H1 (cell line): ENCODE measurements around the gene SMIM24. TPM values are rescaled to one million over a fixed set of nuclear protein-coding genes. Genes with fewer than 3 reads are reported as not detected.

Experiments used
- CTCF ChIA-PET: fragments of 300-600 bp; sonication (Branson Sonifier 250); formaldehyde crosslinking; loops from one replicate; lab custom pipeline; 2021; ENCODE audit not compliant: partially characterized antibody; lab: Charles Lee
- POLR2A ChIA-PET: fragments of 300-600 bp; sonication (Branson Sonifier 250); formaldehyde crosslinking; loops from one replicate; lab custom pipeline; 2021; ENCODE audit warnings: inconsistent platforms; ENCODE audit not compliant: partially characterized antibody; lab: Charles Lee
- DNase-seq, 2 experiments: peaks; one replicate each; pipeline versions ENCODE4 v3.0.0 to v3.0.0-alpha.2; 2010 to 2022; ENCODE audit warnings: low spot score in 2 of 2, low read depth in 1 of 2, mixed read lengths in 1 of 2
- FAIRE-seq: peaks from 2 replicates; lab custom pipeline; 2011; peaks lifted over from hg19 to GRCh38; lab: Jason Lieb, UNC
- H2AFZ ChIP-seq: 2 replicates; pipeline ENCODE4 v1.8.1; 2012; ENCODE audit warnings: low read length, inconsistent platforms
- H2AK5ac ChIP-seq: 2 replicates; pipeline ENCODE4 v1.6.1; 2013; ENCODE audit warnings: low read depth, low read length
- H2BK120ac ChIP-seq: replicated peaks from 2 replicates; pipeline ENCODE3; 2013; ENCODE audit warnings: low read depth, low read length, inconsistent platforms
- H2BK12ac ChIP-seq: 2 replicates; pipeline ENCODE4 v1.6.1; 2013; ENCODE audit warnings: low read depth, low read length
- H2BK15ac ChIP-seq: 2 replicates; pipeline ENCODE4 v1.6.1; 2013; ENCODE audit warnings: low read length
- H2BK20ac ChIP-seq: 2 replicates; pipeline ENCODE4 v1.6.1; 2013; ENCODE audit warnings: low read length
- H2BK5ac ChIP-seq: 2 replicates; pipeline ENCODE4 v1.6.1; 2013; ENCODE audit warnings: low read depth, low read length
- H3K14ac ChIP-seq: 2 replicates; pipeline ENCODE4 v1.6.1; 2013; ENCODE audit warnings: inconsistent platforms; ENCODE audit not compliant: insufficient read length
- H3K18ac ChIP-seq: 2 replicates; pipeline ENCODE4 v1.6.1; 2013; ENCODE audit warnings: low read length; ENCODE audit errors: extremely low read depth
- H3K23ac ChIP-seq: 2 replicates; pipeline ENCODE4 v1.6.1; 2013; ENCODE audit warnings: inconsistent platforms; ENCODE audit not compliant: insufficient read length
- H3K23me2 ChIP-seq: 2 replicates; pipeline ENCODE4 v1.6.1; 2013; ENCODE audit warnings: low read depth, low read length
- H3K27ac ChIP-seq: 2 replicates; pipeline ENCODE4 v1.6.1; 2011; ENCODE audit warnings: low read depth, low read length, inconsistent platforms
- H3K27me3 ChIP-seq, 4 experiments: replicated peaks in 1 of 4; 1 replicate in 1 of 4; 2 replicates in 3 of 4; pipeline versions ENCODE4 v1.6.1 to v1.8.1; 2011 to 2013; ENCODE audit warnings: low read length in 3 of 4, mild to moderate bottlenecking in 3 of 4, inconsistent platforms in 2 of 4, mixed read lengths in 2 of 4, moderate library complexity in 1 of 4; ENCODE audit not compliant: control insufficient read depth in 3 of 4, insufficient read depth in 3 of 4; ENCODE audit errors: extremely low read depth in 1 of 4
- H3K36me3 ChIP-seq, 4 experiments: 2 replicates each; pipeline versions ENCODE4 v1.6.1 to v1.8.1; 2011 to 2013; ENCODE audit warnings: mild to moderate bottlenecking in 4 of 4, low read length in 3 of 4, moderate library complexity in 2 of 4, control low read depth in 1 of 4, inconsistent platforms in 1 of 4; ENCODE audit not compliant: insufficient read depth in 4 of 4, control insufficient read depth in 2 of 4
- H3K4ac ChIP-seq: replicated peaks from 2 replicates; pipeline ENCODE3; 2013; ENCODE audit warnings: low read length, low read depth, mixed read lengths, inconsistent platforms; ENCODE audit not compliant: insufficient read length
- H3K4me1 ChIP-seq, 4 experiments: replicated peaks in 1 of 4; 1 replicate in 1 of 4; 2 replicates in 3 of 4; pipeline versions ENCODE4 v1.6.1 to v1.8.1; 2011 to 2013; ENCODE audit warnings: low read length in 3 of 4, inconsistent platforms in 2 of 4, mixed read lengths in 1 of 4; ENCODE audit not compliant: insufficient read depth in 4 of 4, control insufficient read depth in 3 of 4
- H3K4me2 ChIP-seq, 2 experiments: 2 replicates each; pipeline versions ENCODE4 v1.6.1 to v1.8.1; 2011 to 2013; ENCODE audit warnings: low read depth in 2 of 2, low read length in 2 of 2, control low read depth in 1 of 2, inconsistent platforms in 1 of 2, mild to moderate bottlenecking in 1 of 2; ENCODE audit not compliant: insufficient read depth in 1 of 2
- H3K4me3 ChIP-seq, 4 experiments: fragments of 200-600, 300-600 bp in 1 of 4; sonication (generic), shearing (Covaris generic), sonication (Bioruptor Twin) in 1 of 4; 2 replicates each; pipeline versions ENCODE4 v1.5.1 to v1.8.1; 2011 to 2016; ENCODE audit warnings: low read length in 4 of 4, low read depth in 3 of 4, control low read depth in 2 of 4, inconsistent platforms in 2 of 4, mild to moderate bottlenecking in 2 of 4, mixed read lengths in 1 of 4, moderate library complexity in 1 of 4; ENCODE audit not compliant: insufficient read depth in 2 of 4; ENCODE audit errors: extremely low read depth in 1 of 4
- H3K56ac ChIP-seq: replicated peaks from 2 replicates; pipeline ENCODE3; 2013; ENCODE audit warnings: low read depth, mild to moderate bottlenecking, mixed read lengths, low read length, inconsistent platforms; ENCODE audit not compliant: insufficient read length
- H3K79me1 ChIP-seq: 2 replicates; pipeline ENCODE4 v1.6.1; 2013; ENCODE audit warnings: low read depth, low read length, control low read depth
- H3K79me2 ChIP-seq, 2 experiments: 2 replicates each; pipeline versions ENCODE4 v1.6.1 to v1.8.1; 2012 to 2013; ENCODE audit warnings: low read length in 2 of 2, mild to moderate bottlenecking in 2 of 2, inconsistent platforms in 1 of 2; ENCODE audit not compliant: insufficient read depth in 2 of 2, control insufficient read depth in 1 of 2
- H3K9ac ChIP-seq, 4 experiments: replicated peaks in 1 of 4; 1 replicate in 1 of 4; 2 replicates in 3 of 4; pipeline versions ENCODE4 v1.6.1 to v1.8.1; 2011 to 2013; ENCODE audit warnings: low read depth in 3 of 4, low read length in 3 of 4, control low read depth in 2 of 4, mild to moderate bottlenecking in 2 of 4, moderate library complexity in 2 of 4, inconsistent platforms in 1 of 4; ENCODE audit errors: extremely low read depth in 1 of 4
- H3K9me3 ChIP-seq, 2 experiments: 2 replicates each; pipeline versions ENCODE4 v1.6.1 to v1.8.1; 2012 to 2013; ENCODE audit warnings: mild to moderate bottlenecking in 2 of 2, moderate library complexity in 2 of 2, control low read depth in 1 of 2, inconsistent platforms in 1 of 2, low read depth in 1 of 2, low read length in 1 of 2, mixed read lengths in 1 of 2; ENCODE audit not compliant: insufficient read depth in 2 of 2
- H4K20me1 ChIP-seq, 2 experiments: replicated peaks in 1 of 2; 2 replicates each; pipeline versions ENCODE3 to v1.8.1; 2011 to 2013; ENCODE audit warnings: inconsistent platforms in 2 of 2, low read length in 2 of 2, mild to moderate bottlenecking in 1 of 2; ENCODE audit not compliant: insufficient read depth in 2 of 2, control insufficient read depth in 1 of 2
- H4K5ac ChIP-seq: 2 replicates; pipeline ENCODE4 v1.6.1; 2013; ENCODE audit warnings: low read length, low read depth, mixed read lengths, inconsistent platforms; ENCODE audit not compliant: insufficient read length
- H4K8ac ChIP-seq: 2 replicates; pipeline ENCODE4 v1.8.0; 2013; ENCODE audit warnings: mild to moderate bottlenecking, moderate library complexity, low read length, inconsistent platforms; ENCODE audit not compliant: insufficient read depth; ENCODE audit errors: extremely low read depth
- H4K91ac ChIP-seq: replicated peaks from 2 replicates; pipeline ENCODE3; 2013; ENCODE audit warnings: low read length, mixed read lengths, inconsistent platforms; ENCODE audit not compliant: insufficient read length
- BCL11A ChIP-seq, 2 experiments: IDR thresholded peaks; one replicate each; pipeline ENCODE4 v1.6.1; 2011; ENCODE audit warnings: low read depth in 2 of 2, low read length in 2 of 2, mild to moderate bottlenecking in 2 of 2
- FOSL1 ChIP-seq: IDR thresholded peaks from 2 replicates; pipeline ENCODE4 v1.6.1; 2011; ENCODE audit warnings: mild to moderate bottlenecking, low read depth, low read length, moderate library complexity; ENCODE audit not compliant: insufficient read depth
- KDM1A ChIP-seq: fragments of 200-600, 300-600 bp; sonication (generic); IDR thresholded peaks from 2 replicates; pipeline ENCODE4 v1.7.1; 2016; ENCODE audit warnings: mild to moderate bottlenecking, low read length, borderline replicate concordance
- MAFK ChIP-seq: IDR thresholded peaks from 2 replicates; pipeline ENCODE4 v1.6.1; 2012; ENCODE audit warnings: low read depth, mild to moderate bottlenecking, improper control_type of control experiment, low read length
- WGBS, 2 experiments: shearing (Covaris generic) in 1 of 2; methylation state at CpG; one replicate each; pipeline versions ENCODE4 v1.1.6 to v1.1.7; 2013 to 2015; ENCODE audit warnings: low lambda C conversion rate in 2 of 2, mixed read lengths in 2 of 2, inconsistent platforms in 1 of 2, low coverage in 1 of 2, missing lambda C conversion rate in 1 of 2; ENCODE audit not compliant: insufficient replicate concordance in 2 of 2, insufficient coverage in 1 of 2, insufficient read length in 1 of 2; ENCODE audit errors: extremely low coverage in 1 of 2, missing lambda C conversion rate in 1 of 2; 5-methylcytosine and 5-hydroxymethylcytosine counted together
- polyA plus RNA-seq, 7 experiments: library from polyadenylated mRNA; depleted of rRNA in 3 of 7; stranded (reverse) in 5 of 7; unstranded in 2 of 7; fragments of >200 nt in 5 of 7; fragments of 200-250 nt in 2 of 7; gene quantifications; 1 replicate in 5 of 7; 2 replicates in 1 of 7; 4 replicates in 1 of 7; pipeline versions ENCODE4 v1.2.1 to v1.2.3, GENCODE V29; 2011 to 2013; ENCODE audit warnings: missing spikeins in 2 of 7, mixed read lengths in 2 of 7
- total RNA-seq: library from RNA; stranded (reverse); fragmentation: NEBNext Ultra II Directional; extraction: Animal tissue kit (Norgen Biotek cat#: 25700); gene quantifications from 2 replicates; pipeline ENCODE4 v1.2.1, GENCODE V29; 2021

Gene SMIM24
- total and polyA plus RNA-seq, 2 of the 8 experiments (the other 6 are each of a cell fraction or from before 2014, with no cell fraction given), result 3.8 to 4.5 TPM

DNA sequence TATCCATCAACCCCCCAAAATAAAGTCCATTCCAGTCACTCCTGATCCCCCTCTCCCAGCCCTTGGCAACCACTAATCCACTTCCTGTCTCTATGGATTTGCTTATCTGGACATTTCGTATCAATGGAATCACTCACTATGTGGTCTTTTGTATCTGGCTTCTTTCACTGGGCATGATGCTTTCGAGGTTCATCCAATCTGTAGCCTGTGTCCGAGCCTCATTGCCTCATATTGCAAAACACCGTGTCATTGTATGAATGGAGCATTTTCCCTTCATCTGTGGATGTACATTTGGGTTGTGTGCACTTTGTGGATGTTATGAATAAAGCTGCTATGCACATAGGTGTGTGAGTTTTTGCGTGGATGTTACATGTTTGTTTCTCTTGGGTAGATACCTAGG lies 24.4 kb upstream of the SMIM24 start:
- POLR2A ChIA-PET, result interaction anchor here (0.7 to 6.1 kb wide), 3 partner anchors 10 to 483 kb away, joined by 3 to 58 read pairs (median 3); no protein-coding TSS in a partner anchor
- H2AFZ ChIP-seq, result no peak overlapping the region
- H3K9me3 ChIP-seq, result no peaks in the 10 kb centered on the region
- CTCF ChIA-PET, result interaction anchor here (1.0 to 1.5 kb wide), 3 partner anchors 16 to 197 kb away, joined by 3 read pairs; no protein-coding TSS in a partner anchor
- peak overlapping the region; percentile 24 for H2BK20ac ChIP-seq
- peaks cover 18% of the 10 kb centered on the region for H3K79me1 ChIP-seq
- peak overlapping the region in 1 of 4 experiments; percentile 4; a peak in 1 of 7 replicates for H3K9ac ChIP-seq
- peaks cover 0 to 9% (median 7%) of the 10 kb centered on the region in 4 experiments; a peak in 5 of 7 replicates for H3K4me1 ChIP-seq
- peaks cover 23% of the 10 kb centered on the region for H3K23me2 ChIP-seq
- no peak overlapping the region; the same call in 1 of the 2 replicates for H3K27ac ChIP-seq
- H4K5ac ChIP-seq, result no peak overlapping the region
- 88% methylated on average over 5 of the region's 5 CpGs; no CpG with 5 or more reads in 1 of the 2 experiments for WGBS, 2 experiments
- peak overlapping the region; percentile 4 for H2BK120ac ChIP-seq
- H3K56ac ChIP-seq, result no peak overlapping the region
- H3K36me3 ChIP-seq, result no peaks in the 10 kb centered on the region; a peak in 2 of 8 replicates
- H3K27me3 ChIP-seq, result no peaks in the 10 kb centered on the region
- DNase-seq, result no peak
- no peak for FAIRE-seq
- 0 out of 8 replicates have a peak overlapping the region, but pooled peaks of 1 of the 4 experiments have one; percentile 98 for H3K4me3 ChIP-seq
- H3K4ac ChIP-seq, result no peak overlapping the region
- H2BK12ac ChIP-seq, result peak overlapping the region; percentile 21; the same call in 1 of the 2 replicates
- peak overlapping the region; percentile 58 for H4K91ac ChIP-seq
- H2AK5ac ChIP-seq, result no peak overlapping the region; the same call in 1 of the 2 replicates
- peaks cover 0 to 21% of the 10 kb centered on the region in 2 experiments; a peak in 2 of 4 replicates for H3K79me2 ChIP-seq
- peak overlapping the region; percentile 50; the same call in 1 of the 2 replicates for H2BK15ac ChIP-seq
- H3K4me2 ChIP-seq, result peak overlapping the region in 1 of 2 experiments; percentile 59; a peak in 1 of 4 replicates
- no peak overlapping the region for H4K8ac ChIP-seq
- no peak overlapping the region for H3K18ac ChIP-seq
- no peak overlapping the region for H3K14ac ChIP-seq
- H2BK5ac ChIP-seq, result no peak overlapping the region; the same call in 1 of the 2 replicates
- H3K23ac ChIP-seq, result no peak overlapping the region
- H4K20me1 ChIP-seq, result peaks cover 10 to 15% of the 10 kb centered on the region in 2 experiments
- no peak for TF ChIP-seq KDM1A
- TF ChIP-seq FOSL1, result no peak
- TF ChIP-seq MAFK, result no peak
- TF ChIP-seq BCL11A (IDR thresholded peaks at IDR 0.05; ENCODE audit: low read depth in 2 of 2, low read length in 2 of 2), result no peak
